GM19395 (cell line): Measurements from ENCODE around the gene TOLLIP.
"Not testable (repeated sequence)": the region's sequence is repeated elsewhere in the genome, so short reads cannot be mapped to it uniquely, and the experiment has no call there.

Experiments used
- ATAC-seq: cut with Tn5 transposase; IDR thresholded peaks from one replicate; pipeline ENCODE4 v1.9.1; 2021; ENCODE audit warnings: mild to moderate bottlenecking, moderate library complexity; ENCODE audit not compliant: unreplicated experiment

TOLLIP gene

DNA sequence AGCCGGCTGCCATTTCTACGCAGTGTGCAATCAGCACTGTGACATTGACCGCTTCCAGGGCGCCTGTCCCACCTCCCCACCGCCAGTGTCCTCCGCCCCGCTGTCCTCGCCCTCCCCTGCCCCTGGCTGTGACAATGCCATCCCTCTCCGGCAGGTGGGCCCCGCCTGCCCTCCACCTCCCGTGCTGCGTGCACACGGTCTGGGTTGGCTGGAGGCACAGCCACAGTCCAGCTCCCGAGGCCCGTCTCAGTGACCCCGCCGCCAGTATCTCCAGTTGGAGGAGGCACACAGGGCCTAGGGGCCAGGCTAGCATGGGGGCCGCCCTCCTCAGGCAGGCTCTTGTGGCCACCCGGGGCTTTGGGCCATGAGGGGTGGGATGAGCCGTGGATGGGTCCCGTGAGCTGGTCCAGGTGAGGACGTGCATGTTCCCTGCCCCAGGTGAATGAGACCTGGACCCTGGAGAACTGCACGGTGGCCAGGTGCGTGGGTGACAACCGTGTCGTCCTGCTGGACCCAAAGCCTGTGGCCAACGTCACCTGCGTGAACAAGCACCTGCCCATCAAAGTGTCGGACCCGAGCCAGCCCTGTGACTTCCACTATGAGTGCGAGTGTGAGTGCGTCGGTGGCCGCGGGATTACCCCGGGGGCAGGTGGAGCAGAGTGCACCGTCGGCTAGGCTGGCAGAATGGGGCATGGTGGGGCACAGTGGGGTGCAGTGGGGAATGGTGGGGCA is 56.9 kb downstream of the TOLLIP start:
- ATAC-seq, result no peak

DNA sequence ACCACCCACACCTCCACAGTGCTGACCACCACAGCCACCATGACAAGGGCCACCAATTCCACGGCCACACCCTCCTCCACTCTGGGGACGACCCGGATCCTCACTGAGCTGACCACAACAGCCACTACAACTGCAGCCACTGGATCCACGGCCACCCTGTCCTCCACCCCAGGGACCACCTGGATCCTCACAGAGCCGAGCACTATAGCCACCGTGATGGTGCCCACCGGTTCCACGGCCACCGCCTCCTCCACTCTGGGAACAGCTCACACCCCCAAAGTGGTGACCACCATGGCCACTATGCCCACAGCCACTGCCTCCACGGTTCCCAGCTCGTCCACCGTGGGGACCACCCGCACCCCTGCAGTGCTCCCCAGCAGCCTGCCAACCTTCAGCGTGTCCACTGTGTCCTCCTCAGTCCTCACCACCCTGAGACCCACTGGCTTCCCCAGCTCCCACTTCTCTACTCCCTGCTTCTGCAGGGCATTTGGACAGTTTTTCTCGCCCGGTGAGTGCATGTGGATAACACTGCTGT is 58.1 kb downstream of the TOLLIP start:
- no peak for ATAC-seq

DNA sequence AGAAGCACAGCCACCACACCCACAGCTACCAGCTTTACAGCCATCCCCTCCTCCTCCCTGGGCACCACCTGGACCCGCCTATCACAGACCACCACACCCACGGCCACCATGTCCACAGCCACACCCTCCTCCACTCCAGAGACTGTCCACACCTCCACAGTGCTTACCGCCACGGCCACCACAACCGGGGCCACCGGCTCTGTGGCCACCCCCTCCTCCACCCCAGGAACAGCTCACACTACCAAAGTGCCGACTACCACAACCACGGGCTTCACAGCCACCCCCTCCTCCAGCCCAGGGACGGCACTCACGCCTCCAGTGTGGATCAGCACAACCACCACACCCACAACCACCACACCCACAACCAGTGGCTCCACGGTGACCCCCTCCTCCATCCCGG is 59.0 kb downstream of the TOLLIP start:
- ATAC-seq, result not testable (repeated sequence)

GRCh38 chr11:1248951-1249350 is 60.5 kb downstream of the TOLLIP start:
- ATAC-seq, result not testable (repeated sequence)

GRCh38 chr11:1247026-1247425 is 62.4 kb downstream of the TOLLIP start:
- not testable (repeated sequence) for ATAC-seq

- ATAC-seq, result not testable (repeated sequence)
These were observed 63.1 kb downstream of the TOLLIP start for GRCh38 chr11:1246301-1246700.

DNA sequence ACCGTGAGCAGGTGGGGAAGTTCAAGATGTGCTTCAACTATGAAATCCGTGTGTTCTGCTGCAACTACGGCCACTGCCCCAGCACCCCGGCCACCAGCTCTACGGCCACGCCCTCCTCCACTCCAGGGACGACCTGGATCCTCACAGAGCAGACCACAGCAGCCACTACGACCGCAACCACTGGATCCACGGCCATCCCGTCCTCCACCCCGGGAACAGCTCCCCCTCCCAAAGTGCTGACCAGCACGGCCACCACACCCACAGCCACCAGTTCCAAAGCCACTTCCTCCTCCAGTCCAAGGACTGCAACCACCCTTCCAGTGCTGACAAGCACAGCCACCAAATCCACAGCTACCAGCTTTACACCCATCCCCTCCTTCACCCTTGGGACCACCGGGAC is 63.7 kb downstream of the TOLLIP start:
- not testable (repeated sequence) for ATAC-seq

- not testable (repeated sequence) for ATAC-seq
These were observed 64.9 kb downstream of the TOLLIP start for GRCh38 chr11:1244557-1244956.

DNA sequence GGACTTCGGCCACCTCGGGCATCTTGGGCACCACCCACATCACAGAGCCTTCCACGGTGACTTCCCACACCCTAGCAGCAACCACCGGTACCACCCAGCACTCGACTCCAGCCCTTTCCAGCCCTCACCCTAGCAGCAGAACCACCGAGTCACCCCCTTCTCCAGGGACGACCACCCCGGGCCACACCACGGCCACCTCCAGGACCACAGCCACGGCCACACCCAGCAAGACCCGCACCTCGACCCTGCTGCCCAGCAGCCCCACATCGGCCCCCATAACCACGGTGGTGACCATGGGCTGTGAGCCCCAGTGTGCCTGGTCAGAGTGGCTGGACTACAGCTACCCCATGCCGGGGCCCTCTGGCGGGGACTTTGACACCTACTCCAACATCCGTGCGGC is 65.9 kb downstream of the TOLLIP start:
- ATAC-seq, result not testable (repeated sequence)

DNA sequence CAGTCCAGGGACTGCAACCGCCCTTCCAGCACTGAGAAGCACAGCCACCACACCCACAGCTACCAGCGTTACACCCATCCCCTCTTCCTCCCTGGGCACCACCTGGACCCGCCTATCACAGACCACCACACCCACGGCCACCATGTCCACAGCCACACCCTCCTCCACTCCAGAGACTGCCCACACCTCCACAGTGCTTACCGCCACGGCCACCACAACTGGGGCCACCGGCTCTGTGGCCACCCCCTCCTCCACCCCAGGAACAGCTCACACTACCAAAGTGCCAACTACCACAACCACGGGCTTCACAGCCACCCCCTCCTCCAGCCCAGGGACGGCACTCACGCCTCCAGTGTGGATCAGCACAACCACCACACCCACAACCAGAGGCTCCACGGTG is 66.7 kb downstream of the TOLLIP start:
- ATAC-seq, result not testable (repeated sequence)

GRCh38 chr11:1242289-1242688 is 67.1 kb downstream of the TOLLIP start:
- no peak for ATAC-seq

DNA sequence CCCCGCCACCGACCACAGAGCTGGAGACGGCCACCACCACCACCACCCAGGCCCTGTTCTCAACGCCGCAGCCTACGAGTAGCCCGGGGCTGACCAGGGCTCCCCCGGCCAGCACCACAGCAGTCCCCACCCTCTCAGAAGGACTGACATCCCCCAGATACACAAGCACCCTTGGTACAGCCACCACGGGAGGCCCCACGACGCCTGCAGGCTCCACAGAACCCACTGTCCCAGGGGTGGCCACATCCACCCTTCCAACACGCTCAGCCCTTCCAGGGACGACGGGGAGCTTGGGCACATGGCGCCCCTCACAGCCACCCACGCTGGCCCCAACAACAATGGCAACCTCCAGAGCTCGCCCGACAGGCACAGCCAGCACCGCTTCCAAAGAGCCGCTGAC is 67.7 kb downstream of the TOLLIP start:
- ATAC-seq, result no peak

DNA sequence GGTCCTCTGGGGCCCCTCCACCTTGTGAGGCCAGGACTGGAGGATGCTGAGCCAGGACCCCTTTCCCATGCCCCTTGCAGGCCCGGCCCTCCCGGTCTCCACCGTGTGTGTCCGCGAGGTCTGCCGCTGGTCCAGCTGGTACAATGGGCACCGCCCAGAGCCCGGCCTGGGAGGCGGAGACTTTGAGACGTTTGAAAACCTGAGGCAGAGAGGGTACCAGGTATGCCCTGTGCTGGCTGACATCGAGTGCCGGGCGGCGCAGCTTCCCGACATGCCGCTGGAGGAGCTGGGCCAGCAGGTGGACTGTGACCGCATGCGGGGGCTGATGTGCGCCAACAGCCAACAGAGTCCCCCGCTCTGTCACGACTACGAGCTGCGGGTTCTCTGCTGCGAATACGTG is 68.7 kb downstream of the TOLLIP start:
- ATAC-seq, result no peak

- no peak for ATAC-seq
These were observed 69.7 kb downstream of the TOLLIP start for GRCh38 chr11:1239596-1240205.

DNA sequence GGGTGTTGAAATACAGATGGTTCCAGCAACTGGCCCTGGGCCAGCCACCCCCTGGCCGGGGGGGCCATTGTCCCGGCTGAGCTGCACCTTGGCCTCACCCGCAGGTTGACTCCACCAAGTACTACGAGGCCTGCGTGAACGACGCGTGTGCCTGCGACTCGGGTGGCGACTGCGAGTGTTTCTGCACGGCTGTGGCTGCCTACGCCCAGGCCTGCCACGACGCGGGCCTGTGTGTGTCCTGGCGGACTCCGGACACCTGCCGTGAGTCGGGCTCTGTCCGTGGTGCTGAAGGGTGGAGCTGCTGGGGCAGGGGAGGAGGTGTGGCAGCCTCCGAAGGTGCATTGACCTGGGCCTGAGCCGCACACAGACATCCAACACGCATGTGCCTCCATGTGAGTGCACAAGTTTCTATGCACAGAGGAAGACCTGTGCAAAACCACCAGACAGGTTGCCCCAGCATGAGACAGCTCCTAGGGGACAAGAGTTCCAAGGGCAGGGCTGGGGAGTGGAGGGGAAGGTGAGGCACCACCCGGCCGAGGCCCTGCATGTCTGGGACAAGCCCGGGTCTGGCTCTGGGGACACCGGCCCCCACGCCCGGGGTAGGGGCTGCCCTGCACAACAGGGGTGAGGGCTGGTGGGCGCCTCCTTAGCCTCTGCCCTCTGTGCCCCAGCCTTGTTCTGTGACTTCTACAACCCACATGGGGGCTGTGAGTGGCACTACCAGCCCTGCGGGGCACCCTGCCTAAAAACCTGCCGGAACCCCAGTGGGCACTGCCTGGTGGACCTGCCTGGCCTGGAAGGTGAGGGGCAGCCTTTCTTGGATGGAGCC is 70.5 kb downstream of the TOLLIP start:
- no peak for ATAC-seq

GRCh38 chr11:1237851-1238250 is 71.6 kb downstream of the TOLLIP start:
- no peak for ATAC-seq

- no peak for ATAC-seq
These were observed 72.3 kb downstream of the TOLLIP start for GRCh38 chr11:1237128-1237580.

- ATAC-seq, result no peak
These were observed 72.9 kb downstream of the TOLLIP start for GRCh38 chr11:1236316-1237127.

GRCh38 chr11:1235901-1236315 is 73.5 kb downstream of the TOLLIP start:
- ATAC-seq, result no peak

- ATAC-seq, result no peak
These were observed 74.0 kb downstream of the TOLLIP start for GRCh38 chr11:1235306-1235900.
